Tibial artery (tissue), 4 donors: Measurements from ENCODE around the gene DAND5.

ENCODE experiments used
- DNase-seq, 2 donors: peaks; one replicate each; pipeline ENCODE4 v3.0.0-alpha.2; 2019
- H3K27ac ChIP-seq, 2 donors: fragments of 200-600 bp; sonication (generic) in 1 of 2; 1 replicate in 1 of 2; 2 replicates in 1 of 2; pipeline ENCODE4 v1.5.1; 2018 to 2019; ENCODE audit warnings: mild to moderate bottlenecking in 1 of 2
- H3K27me3 ChIP-seq, 2 donors: fragments of 200-600 bp; sonication (generic) in 1 of 2; one replicate each; pipeline versions ENCODE4 v1.5.1 to v1.6.0; 2016 to 2019
- H3K36me3 ChIP-seq, 3 donors: fragments of 200-600 bp; sonication (generic) in 2 of 3; one replicate each; pipeline ENCODE4 v1.5.1; 2016 to 2019; ENCODE audit warnings: mild to moderate bottlenecking in 2 of 3
- H3K4me1 ChIP-seq, 4 donors: fragments of 200-600 bp; sonication (generic) in 2 of 4; 1 replicate in 3 of 4; 2 replicates in 1 of 4; pipeline ENCODE4 v1.5.1; 2016 to 2019
- H3K4me3 ChIP-seq, 2 donors: fragments of 200-600 bp; sonication (generic) in 1 of 2; 1 replicate in 1 of 2; 2 replicates in 1 of 2; pipeline ENCODE4 v1.5.1; 2018 to 2019; ENCODE audit warnings: mild to moderate bottlenecking in 2 of 2
- H3K9me3 ChIP-seq, 3 donors: fragments of 200-600 bp; sonication (generic) in 1 of 3; one replicate each; pipeline ENCODE4 v1.5.1; 2016 to 2019
- intact Hi-C: fragments of 100-400 bp; cut with DNase I; formaldehyde crosslinking; loops from one replicate; pipeline ENCODE4 v1.15.0; 2023; ENCODE audit warnings: low total_unique reads
- TF ChIP-seq, protein P1 (sequence below), 2 experiments: fragments of 200-600 bp in 1 of 2; fragments of 450-650 bp in 1 of 2; IDR thresholded peaks; one replicate each; pipeline ENCODE4 v1.5.1; 2017 to 2019; ENCODE audit warnings: antibody characterized with exemption in 2 of 2, mild to moderate bottlenecking in 1 of 2, moderate library complexity in 1 of 2

The DAND5 gene

DNA sequence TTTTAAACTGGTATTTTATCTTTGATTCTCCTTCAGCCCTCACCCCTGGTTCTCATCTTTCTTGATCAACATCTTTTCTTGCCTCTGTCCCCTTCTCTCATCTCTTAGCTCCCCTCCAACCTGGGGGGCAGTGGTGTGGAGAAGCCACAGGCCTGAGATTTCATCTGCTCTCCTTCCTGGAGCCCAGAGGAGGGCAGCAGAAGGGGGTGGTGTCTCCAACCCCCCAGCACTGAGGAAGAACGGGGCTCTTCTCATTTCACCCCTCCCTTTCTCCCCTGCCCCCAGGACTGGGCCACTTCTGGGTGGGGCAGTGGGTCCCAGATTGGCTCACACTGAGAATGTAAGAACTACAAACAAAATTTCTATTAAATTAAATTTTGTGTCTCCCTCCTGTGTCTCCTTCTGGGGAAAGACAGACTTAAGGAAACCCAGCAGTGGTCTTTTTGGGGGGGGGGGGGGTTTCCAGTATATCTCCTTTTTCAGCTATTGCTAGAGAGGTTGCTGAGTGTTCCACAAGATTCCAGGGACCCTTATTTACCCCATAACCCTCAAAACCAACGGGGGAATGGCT is 25.2 kb upstream of the DAND5 start:
- Histone ChIP-seq H3K27me3 (no peaks in the 10 kb centered on the region), H3K4me1 (peaks cover 0 to 50% (median 38%) of the 10 kb centered on the region in 4 donors), H3K36me3 (peaks cover 57 to 75% (median 62%) of the 10 kb centered on the region in 3 donors), H3K9me3 (no peaks in the 10 kb centered on the region), H3K27ac (peak overlapping the region; percentile 89 to 90), H3K4me3 (no peak overlapping the region)
- intact Hi-C loops, result loop anchor here (10.0 kb wide), 1 partner anchor 59 kb away; the partner anchor contains the start of genes DNASE2 and KLF1
- TF ChIP-seq, protein P1, sequence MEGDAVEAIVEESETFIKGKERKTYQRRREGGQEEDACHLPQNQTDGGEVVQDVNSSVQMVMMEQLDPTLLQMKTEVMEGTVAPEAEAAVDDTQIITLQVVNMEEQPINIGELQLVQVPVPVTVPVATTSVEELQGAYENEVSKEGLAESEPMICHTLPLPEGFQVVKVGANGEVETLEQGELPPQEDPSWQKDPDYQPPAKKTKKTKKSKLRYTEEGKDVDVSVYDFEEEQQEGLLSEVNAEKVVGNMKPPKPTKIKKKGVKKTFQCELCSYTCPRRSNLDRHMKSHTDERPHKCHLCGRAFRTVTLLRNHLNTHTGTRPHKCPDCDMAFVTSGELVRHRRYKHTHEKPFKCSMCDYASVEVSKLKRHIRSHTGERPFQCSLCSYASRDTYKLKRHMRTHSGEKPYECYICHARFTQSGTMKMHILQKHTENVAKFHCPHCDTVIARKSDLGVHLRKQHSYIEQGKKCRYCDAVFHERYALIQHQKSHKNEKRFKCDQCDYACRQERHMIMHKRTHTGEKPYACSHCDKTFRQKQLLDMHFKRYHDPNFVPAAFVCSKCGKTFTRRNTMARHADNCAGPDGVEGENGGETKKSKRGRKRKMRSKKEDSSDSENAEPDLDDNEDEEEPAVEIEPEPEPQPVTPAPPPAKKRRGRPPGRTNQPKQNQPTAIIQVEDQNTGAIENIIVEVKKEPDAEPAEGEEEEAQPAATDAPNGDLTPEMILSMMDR (IDR thresholded peaks at IDR 0.05), result no peak
- DNase-seq, result no peak

DNA sequence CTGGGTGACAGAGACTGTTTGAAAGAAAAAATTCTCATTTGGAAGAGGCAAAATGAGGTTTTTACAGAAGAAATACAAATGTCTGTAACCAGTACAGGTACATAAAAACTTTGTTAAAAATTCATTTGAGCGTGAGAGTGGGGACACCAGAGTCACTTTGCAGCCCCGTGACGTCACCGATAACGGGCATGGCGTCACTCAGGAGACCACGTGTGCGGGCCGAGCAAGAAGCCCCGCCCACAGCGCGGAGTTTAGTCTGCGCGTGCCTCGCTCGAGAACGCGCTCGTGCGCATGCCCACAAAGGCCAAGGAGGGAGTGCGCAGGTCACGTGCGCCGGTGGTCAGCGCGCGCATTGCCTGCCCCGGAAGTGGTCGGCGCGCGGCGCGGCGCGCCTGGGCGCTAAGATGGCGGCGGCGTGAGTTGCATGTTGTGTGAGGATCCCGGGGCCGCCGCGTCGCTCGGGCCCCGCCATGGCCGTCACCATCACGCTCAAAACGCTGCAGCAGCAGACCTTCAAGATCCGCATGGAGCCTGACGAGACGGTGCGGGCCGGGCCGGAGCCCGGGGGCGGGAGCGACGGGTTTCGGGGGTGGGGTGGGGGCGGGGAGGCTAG is 23.8 kb upstream of the DAND5 start, which contains the start of gene RAD23A:
RAD23A (plus strand) TSS at position 384 of the 613 bp plus-strand sequence; CDS start at position 471, 87 bp downstream.
- Histone ChIP-seq H3K36me3 (peaks cover 64 to 80% (median 67%) of the 10 kb centered on the region in 3 donors), H3K9me3 (no peaks in the 10 kb centered on the region), H3K27ac (peak within 1 kb of the TSS; percentile 89 to 90), H3K4me1 (peaks cover 0 to 36% (median 27%) of the 10 kb centered on the region in 4 donors), H3K4me3 (peak within 1 kb of the TSS; percentile 79 to 85), H3K27me3 (no peaks in the 10 kb centered on the region)
- intact Hi-C loops, result loop anchor here (10.0 kb wide), 1 partner anchor 61 kb away; the partner anchor contains the start of genes DNASE2 and KLF1
- TF ChIP-seq, protein P1 (IDR thresholded peaks at IDR 0.05), result peak in 1 of 2 experiments; percentile 13
- DNase-seq, result peak; percentile 97 to 98

DNA sequence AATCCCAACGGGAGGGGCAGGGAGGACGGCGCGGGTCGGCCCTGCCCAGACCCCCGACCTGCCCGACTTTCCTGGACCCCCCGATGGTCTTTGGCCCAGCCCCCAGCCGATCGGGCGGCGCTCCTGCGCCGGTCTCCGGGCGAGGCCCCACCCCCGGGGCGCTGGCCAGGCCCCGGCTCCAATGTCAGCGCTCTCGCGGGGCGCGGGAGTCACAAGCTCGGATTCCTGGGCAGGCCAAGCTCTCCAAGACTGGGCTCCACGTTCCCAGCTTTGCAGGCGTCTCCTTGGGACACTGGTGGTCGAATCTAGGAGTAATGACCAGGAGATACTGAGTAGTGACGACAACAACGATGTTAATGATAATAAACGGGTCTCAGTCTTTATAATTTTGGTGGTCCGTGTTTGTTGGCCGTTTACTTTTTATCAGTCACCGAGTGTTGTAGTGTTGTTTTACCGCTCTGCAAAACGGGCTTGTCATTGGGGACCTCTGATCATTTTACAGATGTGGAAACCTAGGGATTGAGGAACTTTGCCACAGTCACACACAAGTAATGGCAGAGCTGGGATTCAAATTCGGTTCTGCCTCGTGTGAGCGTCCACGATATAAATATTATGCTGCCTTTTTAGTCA is 23.2 kb upstream of the DAND5 start:
- H3K27me3 ChIP-seq, result no peaks in the 10 kb centered on the region
- peak overlapping the region; percentile 79 to 85 for H3K4me3 ChIP-seq
- H3K27ac ChIP-seq, result peak overlapping the region; percentile 89 to 90
- DNase-seq, result peak; percentile 68 to 88
- H3K36me3 ChIP-seq, result peaks cover 62 to 80% (median 67%) of the 10 kb centered on the region in 3 donors
- no peaks in the 10 kb centered on the region for H3K9me3 ChIP-seq
- intact Hi-C loops, result loop anchor here (10.0 kb wide), 1 partner anchor 61 kb away; the partner anchor contains the start of genes DNASE2 and KLF1
- H3K4me1 ChIP-seq, result peaks cover 0 to 30% (median 22%) of the 10 kb centered on the region in 4 donors
- TF ChIP-seq, protein P1 (IDR thresholded peaks at IDR 0.05), result no peak

DNA sequence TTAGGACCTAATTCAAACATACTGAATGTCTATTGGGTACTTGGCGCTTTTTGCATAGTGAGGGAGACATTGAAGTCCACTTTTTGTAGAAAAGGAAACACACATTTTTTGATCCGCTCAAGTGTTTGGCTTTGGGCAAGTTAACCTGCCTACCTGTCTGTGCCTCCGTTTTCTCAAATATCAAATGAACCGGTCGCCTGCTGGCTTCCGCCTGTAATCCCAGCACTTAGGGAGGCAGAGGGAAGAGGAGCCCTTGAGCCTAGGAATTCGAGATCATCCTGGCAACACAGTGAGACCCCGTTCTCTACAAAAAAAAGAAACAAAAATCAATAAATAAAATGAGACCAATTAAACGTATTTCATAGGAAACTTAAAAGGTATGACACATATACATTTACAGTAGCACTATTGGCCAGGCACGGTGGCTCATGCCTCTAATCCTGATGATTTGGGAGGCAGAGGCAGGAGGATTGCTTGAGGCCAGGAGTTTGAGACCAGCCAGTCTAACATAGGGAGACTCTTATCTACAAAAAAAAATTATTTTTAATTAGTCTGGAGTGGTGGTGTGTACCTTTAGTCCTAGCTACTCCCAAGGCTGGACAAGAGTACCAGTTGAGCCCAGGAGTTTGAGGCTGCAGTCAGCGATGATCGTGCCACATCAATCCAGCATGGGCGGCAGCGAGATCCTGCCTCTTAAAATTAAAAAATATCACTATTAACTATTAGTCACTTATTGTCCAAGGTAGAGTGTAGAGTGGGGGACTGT is 22.5 kb upstream of the DAND5 start:
- Histone ChIP-seq H3K4me1 (peaks cover 0 to 28% (median 20%) of the 10 kb centered on the region in 4 donors), H3K27ac (peak overlapping the region; percentile 89 to 90), H3K27me3 (no peaks in the 10 kb centered on the region), H3K4me3 (peak overlapping the region; percentile 79 to 85), H3K36me3 (peaks cover 62 to 80% (median 67%) of the 10 kb centered on the region in 3 donors), H3K9me3 (no peaks in the 10 kb centered on the region)
- intact Hi-C loops, result loop anchor here (10.0 kb wide), 1 partner anchor 62 kb away; the partner anchor contains the start of genes DNASE2 and KLF1
- TF ChIP-seq, protein P1 (IDR thresholded peaks at IDR 0.05), result no peak
- no peak for DNase-seq
